Hematopoietic multipotent progenitor cell treated with erythropoietin and hydrocortisone succinate and interleukin-3 and kit ligand, for 4 days (in vitro differentiated cells): Measurements from ENCODE around the gene DAGLA.
"Not testable (repeated sequence)": the region's sequence is repeated elsewhere in the genome, so short reads cannot be mapped to it uniquely, and the experiment has no call there.

Experiments
- DNase-seq: peaks from one replicate; pipeline ENCODE4 v3.0.0-alpha.2; 2015

DAGLA gene

GRCh38 chr11:61666684-61667297 lies 13.4 kb upstream of the DAGLA start:
- no peak for DNase-seq

- DNase-seq = no peak
These were observed 12.4 kb upstream of the DAGLA start for GRCh38 chr11:61667684-61668305.

- no peak for DNase-seq
These were observed 10.8 kb upstream of the DAGLA start for GRCh38 chr11:61669417-61669816.

- DNase-seq = no peak
These were observed 9.6 kb upstream of the DAGLA start for GRCh38 chr11:61670626-61671025.

GRCh38 chr11:61671527-61671926 lies 8.7 kb upstream of the DAGLA start:
- peak; percentile 57 for DNase-seq

- DNase-seq = not testable (repeated sequence)
These were observed 6.2 kb upstream of the DAGLA start for GRCh38 chr11:61673946-61674467.

GRCh38 chr11:61675826-61676225 lies 4.4 kb upstream of the DAGLA start:
- no peak for DNase-seq

- DNase-seq = no peak
These were observed 895 bp upstream of the DAGLA start for GRCh38 chr11:61679296-61679695.

- DNase-seq = no peak
These were observed 531 bp downstream of the DAGLA start for GRCh38 chr11:61680622-61681221.

- no peak for DNase-seq
These were observed 2.0 kb downstream of the DAGLA start for GRCh38 chr11:61682093-61682732.

GRCh38 chr11:61682906-61683675 lies 2.9 kb downstream of the DAGLA start:
- no peak for DNase-seq

GRCh38 chr11:61683961-61684869 lies 4.0 kb downstream of the DAGLA start:
- DNase-seq = peak; percentile 67

GRCh38 chr11:61684870-61685616 lies 4.9 kb downstream of the DAGLA start:
- DNase-seq = no peak

- no peak for DNase-seq
These were observed 5.4 kb downstream of the DAGLA start for GRCh38 chr11:61685617-61685967.

GRCh38 chr11:61686066-61686465 lies 5.9 kb downstream of the DAGLA start:
- DNase-seq = no peak

- DNase-seq = no peak
These were observed 6.3 kb downstream of the DAGLA start for GRCh38 chr11:61686469-61686868.

GRCh38 chr11:61687420-61687819 lies 7.2 kb downstream of the DAGLA start:
- DNase-seq = no peak

GRCh38 chr11:61688365-61689163 lies 8.4 kb downstream of the DAGLA start:
- no peak for DNase-seq

- no peak for DNase-seq
These were observed 8.9 kb downstream of the DAGLA start for GRCh38 chr11:61689164-61689496.

- DNase-seq = no peak
These were observed 10.7 kb downstream of the DAGLA start for GRCh38 chr11:61690706-61691379.
